Caki2 (cell line): Measurements from ENCODE around the gene ARHGAP44. TPM values are rescaled to one million over a fixed set of nuclear protein-coding genes. Genes with fewer than 3 reads are reported as not detected.

Experiments
- DNase-seq: peaks from one replicate; pipeline ENCODE4 v3.0.0-alpha.2; 2015; ENCODE audit warnings: low read depth
- in situ Hi-C: cut with HindIII; loops from 2 replicates; pipeline ENCODE4 v1.10.0; 2016; ENCODE audit warnings: low sequenced_read_pairs, low pct_unique_long_range_greater_than_20kb, mixed read lengths
- total RNA-seq: library from RNA; depleted of rRNA; stranded (reverse); fragments of >200 nt; shearing (Covaris generic); gene quantifications from 2 replicates; pipeline ENCODE4 v1.2.3, GENCODE V29; 2014; ENCODE audit warnings: low replicate concordance; rRNA removed

Gene ARHGAP44
- total RNA-seq, 1 experiment from 2014 or later: 0.64 TPM

GRCh38 chr17:13025687-13026086, 236.4 kb downstream of the ARHGAP44 start:
- no peak for DNase-seq
- in situ Hi-C loops: no loop called here

GRCh38 chr17:13027246-13027645, 237.9 kb downstream of the ARHGAP44 start:
- DNase-seq: no peak
- in situ Hi-C loops: no loop called here

GRCh38 chr17:13029340-13029739, 240.0 kb downstream of the ARHGAP44 start:
- no peak for DNase-seq

GRCh38 chr17:13030056-13030455, 240.8 kb downstream of the ARHGAP44 start:
- no peak for DNase-seq
- in situ Hi-C loops: no loop called here

More at GRCh38 chr17:13029340-13029739, 240.0 kb downstream of the ARHGAP44 start:
- in situ Hi-C loops: no loop called here

- in situ Hi-C loops: no loop called here
- peak; percentile 26 for DNase-seq
These were observed 241.4 kb downstream of the ARHGAP44 start for GRCh38 chr17:13030459-13031300.

GRCh38 chr17:13031718-13032350, 242.5 kb downstream of the ARHGAP44 start:
- in situ Hi-C loops: no loop called here
- DNase-seq: peak; percentile 19

GRCh38 chr17:13035420-13035819, 246.1 kb downstream of the ARHGAP44 start:
- in situ Hi-C loops: no loop called here
- DNase-seq: no peak

GRCh38 chr17:13036751-13037150, 247.5 kb downstream of the ARHGAP44 start:
- no peak for DNase-seq
- in situ Hi-C loops: no loop called here

- no peak for DNase-seq
- in situ Hi-C loops: no loop called here
These were observed 249.8 kb downstream of the ARHGAP44 start for GRCh38 chr17:13038931-13039665.

Other genes with a start within 250 kb of the ARHGAP44 start
- 1.4 and 1.8 TPM in 2 replicates for gene MYOCD, start 123.6 kb upstream of the ARHGAP44 start, total RNA-seq
- gene ELAC2, start 228.5 kb downstream of the ARHGAP44 start, total RNA-seq: 48.0 and 63.7 TPM in 2 replicates